ENCODE data around the gene ITPR1.

Gene ITPR1

GRCh38 chr3:4785551-4785950 is 292.4 kb downstream of the ITPR1 start:
- no peak overlapping the region for H3K4me3 ChIP-seq (replicated peaks; ENCODE audit: low read depth, low read length)
- TF ChIP-seq, protein P1, sequence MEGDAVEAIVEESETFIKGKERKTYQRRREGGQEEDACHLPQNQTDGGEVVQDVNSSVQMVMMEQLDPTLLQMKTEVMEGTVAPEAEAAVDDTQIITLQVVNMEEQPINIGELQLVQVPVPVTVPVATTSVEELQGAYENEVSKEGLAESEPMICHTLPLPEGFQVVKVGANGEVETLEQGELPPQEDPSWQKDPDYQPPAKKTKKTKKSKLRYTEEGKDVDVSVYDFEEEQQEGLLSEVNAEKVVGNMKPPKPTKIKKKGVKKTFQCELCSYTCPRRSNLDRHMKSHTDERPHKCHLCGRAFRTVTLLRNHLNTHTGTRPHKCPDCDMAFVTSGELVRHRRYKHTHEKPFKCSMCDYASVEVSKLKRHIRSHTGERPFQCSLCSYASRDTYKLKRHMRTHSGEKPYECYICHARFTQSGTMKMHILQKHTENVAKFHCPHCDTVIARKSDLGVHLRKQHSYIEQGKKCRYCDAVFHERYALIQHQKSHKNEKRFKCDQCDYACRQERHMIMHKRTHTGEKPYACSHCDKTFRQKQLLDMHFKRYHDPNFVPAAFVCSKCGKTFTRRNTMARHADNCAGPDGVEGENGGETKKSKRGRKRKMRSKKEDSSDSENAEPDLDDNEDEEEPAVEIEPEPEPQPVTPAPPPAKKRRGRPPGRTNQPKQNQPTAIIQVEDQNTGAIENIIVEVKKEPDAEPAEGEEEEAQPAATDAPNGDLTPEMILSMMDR (IDR thresholded peaks at IDR 0.05; ENCODE audit: low read depth, low read length, missing control alignments) = no peak
- DNase-seq (ENCODE audit: extremely low read depth, low read depth) = no peak

DNA sequence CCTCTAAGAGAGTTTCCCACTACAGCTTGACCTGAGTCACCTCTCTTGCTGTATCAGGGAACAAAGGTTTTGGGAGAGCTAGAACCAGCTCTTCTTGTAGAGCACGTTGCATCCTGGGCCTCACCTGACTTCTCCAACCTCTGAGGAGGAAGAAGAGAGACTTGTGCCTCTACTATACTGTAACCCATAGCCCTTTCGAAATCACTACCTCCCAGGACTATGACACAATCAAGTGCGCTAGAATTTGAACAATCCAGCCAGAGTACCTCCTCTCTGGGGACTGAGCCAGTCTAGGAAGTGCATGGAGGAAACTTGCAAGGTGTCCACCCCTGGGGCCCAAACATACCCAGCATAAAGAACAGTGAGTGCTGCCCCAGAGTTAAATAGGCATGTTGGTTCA is 293.3 kb downstream of the ITPR1 start:
- TF ChIP-seq, protein P1 (IDR thresholded peaks at IDR 0.05; ENCODE audit: low read depth, low read length, missing control alignments) = no peak
- no peak for DNase-seq (ENCODE audit: extremely low read depth, low read depth)
- H3K4me3 ChIP-seq (replicated peaks; ENCODE audit: low read depth, low read length) = no peak overlapping the region

DNA sequence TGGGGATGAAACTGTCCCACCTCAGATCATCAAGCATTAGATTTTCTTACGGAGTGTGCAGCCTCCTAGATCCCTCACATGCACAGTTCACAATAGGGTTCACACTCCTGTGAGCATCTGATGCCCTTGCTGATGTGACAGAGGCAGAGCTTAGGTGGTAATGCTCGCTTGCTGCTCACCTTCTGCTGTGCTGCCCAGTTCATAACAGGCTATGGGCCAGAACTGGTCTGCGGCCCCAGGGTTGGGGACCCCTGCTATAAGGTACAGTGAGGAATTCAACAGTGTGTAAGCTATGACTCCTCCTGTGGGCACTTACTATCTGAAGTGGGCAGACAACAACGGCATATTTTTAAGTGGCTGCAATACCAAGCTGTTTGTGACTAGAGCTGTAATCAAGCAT is 298.2 kb downstream of the ITPR1 start:
- no peak overlapping the region for H3K4me3 ChIP-seq (replicated peaks; ENCODE audit: low read depth, low read length)
- TF ChIP-seq, protein P1 (IDR thresholded peaks at IDR 0.05; ENCODE audit: low read depth, low read length, missing control alignments) = no peak
- DNase-seq (ENCODE audit: extremely low read depth, low read depth) = no peak

- TF ChIP-seq, protein P1 (IDR thresholded peaks at IDR 0.05; ENCODE audit: low read depth, low read length, missing control alignments) = no peak
- H3K4me3 ChIP-seq (replicated peaks; ENCODE audit: low read depth, low read length) = no peak overlapping the region
- no peak for DNase-seq (ENCODE audit: extremely low read depth, low read depth)
Measured at GRCh38 chr3:4793311-4793710, 300.2 kb downstream of the ITPR1 start.

GRCh38 chr3:4794331-4794730 is 301.2 kb downstream of the ITPR1 start:
- TF ChIP-seq, protein P1 (IDR thresholded peaks at IDR 0.05; ENCODE audit: low read depth, low read length, missing control alignments) = no peak

GRCh38 chr3:4794798-4795197 is 301.6 kb downstream of the ITPR1 start:
- DNase-seq (ENCODE audit: extremely low read depth, low read depth) = no peak
- TF ChIP-seq, protein P1 (IDR thresholded peaks at IDR 0.05; ENCODE audit: low read depth, low read length, missing control alignments) = no peak
- no peak overlapping the region for H3K4me3 ChIP-seq (replicated peaks; ENCODE audit: low read depth, low read length)

More at GRCh38 chr3:4794331-4794730, 301.2 kb downstream of the ITPR1 start:
- H3K4me3 ChIP-seq (replicated peaks; ENCODE audit: low read depth, low read length) = no peak overlapping the region
- DNase-seq (ENCODE audit: extremely low read depth, low read depth) = no peak

GRCh38 chr3:4795905-4796304 is 302.8 kb downstream of the ITPR1 start:
- no peak for DNase-seq (ENCODE audit: extremely low read depth, low read depth)
- TF ChIP-seq, protein P1 (IDR thresholded peaks at IDR 0.05; ENCODE audit: low read depth, low read length, missing control alignments) = no peak
- no peak overlapping the region for H3K4me3 ChIP-seq (replicated peaks; ENCODE audit: low read depth, low read length)

Data from HFF-Myc (cell line).